ENCODE measurements around the gene PID1.

DNA sequence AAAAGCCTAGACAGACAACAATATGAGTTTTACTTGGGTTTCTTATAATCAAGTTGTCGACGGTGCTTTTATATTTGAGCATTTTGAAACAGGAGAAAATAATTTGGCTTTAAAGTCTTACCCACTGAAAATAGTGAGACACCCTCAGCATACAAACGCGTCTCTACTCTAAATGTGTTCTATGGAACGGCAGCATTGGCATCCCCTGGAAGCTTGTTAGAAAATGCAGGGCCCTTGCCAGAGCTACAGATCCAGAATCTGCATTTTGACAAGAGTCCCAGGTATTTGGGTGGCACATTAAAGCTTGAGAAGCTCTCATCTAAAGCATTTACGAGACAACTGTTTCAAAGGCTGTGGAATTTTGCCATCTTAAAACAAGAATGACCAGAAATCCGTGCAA is 163.5 kb downstream of the PID1 start:
- TF ChIP-seq, protein P1, sequence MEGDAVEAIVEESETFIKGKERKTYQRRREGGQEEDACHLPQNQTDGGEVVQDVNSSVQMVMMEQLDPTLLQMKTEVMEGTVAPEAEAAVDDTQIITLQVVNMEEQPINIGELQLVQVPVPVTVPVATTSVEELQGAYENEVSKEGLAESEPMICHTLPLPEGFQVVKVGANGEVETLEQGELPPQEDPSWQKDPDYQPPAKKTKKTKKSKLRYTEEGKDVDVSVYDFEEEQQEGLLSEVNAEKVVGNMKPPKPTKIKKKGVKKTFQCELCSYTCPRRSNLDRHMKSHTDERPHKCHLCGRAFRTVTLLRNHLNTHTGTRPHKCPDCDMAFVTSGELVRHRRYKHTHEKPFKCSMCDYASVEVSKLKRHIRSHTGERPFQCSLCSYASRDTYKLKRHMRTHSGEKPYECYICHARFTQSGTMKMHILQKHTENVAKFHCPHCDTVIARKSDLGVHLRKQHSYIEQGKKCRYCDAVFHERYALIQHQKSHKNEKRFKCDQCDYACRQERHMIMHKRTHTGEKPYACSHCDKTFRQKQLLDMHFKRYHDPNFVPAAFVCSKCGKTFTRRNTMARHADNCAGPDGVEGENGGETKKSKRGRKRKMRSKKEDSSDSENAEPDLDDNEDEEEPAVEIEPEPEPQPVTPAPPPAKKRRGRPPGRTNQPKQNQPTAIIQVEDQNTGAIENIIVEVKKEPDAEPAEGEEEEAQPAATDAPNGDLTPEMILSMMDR (IDR thresholded peaks at IDR 0.05), result no peak
- no peak for TF ChIP-seq EZH2 (IDR thresholded peaks at IDR 0.05; ENCODE audit: borderline replicate concordance, insufficient read depth, low read depth, low read length, poor library complexity, severe bottlenecking)
